Measurements from ENCODE around the gene MAD1L1.

MAD1L1 gene

DNA sequence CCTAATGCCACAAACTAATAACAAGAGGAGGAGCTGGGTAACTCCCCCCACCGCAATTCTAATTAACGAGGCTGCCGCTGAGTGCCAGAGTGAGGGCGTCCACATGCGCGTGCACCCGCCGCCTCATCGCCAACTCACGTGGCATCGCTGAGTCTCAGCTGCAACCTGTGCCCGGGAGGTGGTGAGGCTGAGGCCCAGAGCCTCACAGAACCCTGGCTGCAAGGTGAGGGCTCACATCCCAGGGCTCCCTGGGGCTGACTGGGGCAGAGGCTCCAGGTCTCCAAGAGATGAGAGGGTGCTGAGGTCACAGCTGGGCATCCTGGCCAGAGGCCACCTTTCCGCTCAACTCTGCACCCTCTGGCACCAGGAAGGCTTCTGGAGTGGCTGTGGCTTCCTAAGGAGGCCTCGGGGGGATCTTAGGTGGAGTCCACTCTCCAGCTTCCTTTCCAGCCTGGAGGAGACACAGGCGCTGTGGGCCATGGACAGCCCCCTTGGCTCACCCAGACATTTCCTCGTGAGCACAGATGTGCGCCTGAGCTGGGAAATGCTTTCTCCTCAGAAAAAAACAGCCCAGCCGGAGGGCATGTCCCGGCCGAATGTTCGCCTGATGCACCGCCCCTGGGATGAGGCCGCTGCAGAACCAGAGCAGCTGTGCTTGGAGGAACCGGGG, 242.6 kb downstream of the MAD1L1 start:
- no peak overlapping the region for H3K4me3 ChIP-seq (replicated peaks; ENCODE audit: low read depth, low read length)
- no peak for DNase-seq (ENCODE audit: low read depth)
- TF ChIP-seq, protein P1, sequence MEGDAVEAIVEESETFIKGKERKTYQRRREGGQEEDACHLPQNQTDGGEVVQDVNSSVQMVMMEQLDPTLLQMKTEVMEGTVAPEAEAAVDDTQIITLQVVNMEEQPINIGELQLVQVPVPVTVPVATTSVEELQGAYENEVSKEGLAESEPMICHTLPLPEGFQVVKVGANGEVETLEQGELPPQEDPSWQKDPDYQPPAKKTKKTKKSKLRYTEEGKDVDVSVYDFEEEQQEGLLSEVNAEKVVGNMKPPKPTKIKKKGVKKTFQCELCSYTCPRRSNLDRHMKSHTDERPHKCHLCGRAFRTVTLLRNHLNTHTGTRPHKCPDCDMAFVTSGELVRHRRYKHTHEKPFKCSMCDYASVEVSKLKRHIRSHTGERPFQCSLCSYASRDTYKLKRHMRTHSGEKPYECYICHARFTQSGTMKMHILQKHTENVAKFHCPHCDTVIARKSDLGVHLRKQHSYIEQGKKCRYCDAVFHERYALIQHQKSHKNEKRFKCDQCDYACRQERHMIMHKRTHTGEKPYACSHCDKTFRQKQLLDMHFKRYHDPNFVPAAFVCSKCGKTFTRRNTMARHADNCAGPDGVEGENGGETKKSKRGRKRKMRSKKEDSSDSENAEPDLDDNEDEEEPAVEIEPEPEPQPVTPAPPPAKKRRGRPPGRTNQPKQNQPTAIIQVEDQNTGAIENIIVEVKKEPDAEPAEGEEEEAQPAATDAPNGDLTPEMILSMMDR (IDR thresholded peaks at IDR 0.05; ENCODE audit: low read length, missing control alignments): no peak

- TF ChIP-seq, protein P1 (IDR thresholded peaks at IDR 0.05; ENCODE audit: low read length, missing control alignments): no peak
- no peak overlapping the region for H3K4me3 ChIP-seq (replicated peaks; ENCODE audit: low read depth, low read length)
- no peak for DNase-seq (ENCODE audit: low read depth)
Observed at GRCh38 chr7:1989049-1989860, 243.5 kb downstream of the MAD1L1 start.

DNA sequence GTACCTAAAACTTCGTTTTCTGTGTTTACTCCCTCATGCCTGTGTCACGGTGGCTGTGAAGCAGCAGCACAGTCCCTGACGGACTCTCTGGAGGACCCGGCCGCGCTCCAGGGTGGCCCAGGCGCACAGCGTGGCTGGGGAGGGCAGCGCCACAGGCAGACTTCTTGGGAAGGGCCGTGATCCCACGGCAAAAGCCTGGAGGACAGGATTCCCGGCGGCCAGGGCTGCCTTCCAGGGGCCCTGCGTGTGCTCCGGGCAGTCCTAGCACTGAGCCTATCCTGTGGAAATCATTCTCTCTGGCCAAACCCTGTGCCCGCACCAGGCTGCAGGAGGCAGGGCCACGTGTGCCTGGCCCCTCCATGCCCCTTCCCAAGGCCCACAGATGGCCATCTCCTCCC, 244.2 kb downstream of the MAD1L1 start:
- DNase-seq (ENCODE audit: low read depth): no peak
- no peak overlapping the region for H3K4me3 ChIP-seq (replicated peaks; ENCODE audit: low read depth, low read length)
- TF ChIP-seq, protein P1 (IDR thresholded peaks at IDR 0.05; ENCODE audit: low read length, missing control alignments): no peak

DNA sequence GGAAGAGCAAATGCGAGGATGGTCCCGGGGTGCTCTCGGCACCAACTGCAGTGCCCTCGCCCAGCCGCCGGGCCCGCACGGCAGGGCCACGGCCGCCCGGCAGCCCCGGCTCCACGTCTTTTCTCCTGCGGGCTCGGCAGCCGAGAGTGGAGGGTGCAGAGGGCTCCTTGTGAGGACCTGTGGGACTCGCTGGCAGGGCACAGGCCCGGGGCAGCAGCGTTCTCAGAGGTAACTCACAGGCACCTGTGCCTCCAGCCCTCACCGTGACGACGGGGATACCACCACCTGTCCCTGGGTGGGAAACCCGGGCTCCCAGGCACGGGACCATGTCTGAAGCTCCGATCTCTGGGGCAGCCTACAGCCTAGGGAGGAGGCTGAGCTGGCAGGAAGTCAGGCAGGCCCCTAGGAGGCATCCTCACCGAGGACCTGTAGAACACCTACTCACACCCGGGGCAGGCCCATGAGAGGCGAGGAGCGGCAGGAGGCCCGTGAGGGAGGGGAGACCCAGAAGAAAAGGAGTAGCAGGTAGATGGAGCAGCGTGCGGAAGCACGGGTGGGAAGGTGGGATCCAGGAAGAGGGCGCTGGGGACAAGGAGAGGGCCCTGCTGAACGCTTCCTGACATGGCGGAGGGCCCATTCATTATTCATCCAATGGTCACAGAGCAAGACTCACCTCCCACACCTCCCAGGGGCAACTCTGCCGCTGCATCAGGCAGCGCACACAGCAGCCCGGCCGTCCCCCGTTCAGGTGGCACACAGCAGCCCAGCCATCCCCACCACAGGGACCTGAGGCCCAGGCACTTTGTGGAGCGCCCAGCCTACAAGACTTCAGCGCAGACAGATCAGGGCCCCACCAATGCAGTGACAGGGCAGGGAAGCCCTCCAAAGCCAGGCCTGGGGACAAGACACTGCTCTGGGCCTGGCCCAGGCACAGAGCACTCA, 244.9 kb downstream of the MAD1L1 start:
- TF ChIP-seq, protein P1 (IDR thresholded peaks at IDR 0.05; ENCODE audit: low read length, missing control alignments): no peak
- no peak overlapping the region for H3K4me3 ChIP-seq (replicated peaks; ENCODE audit: low read depth, low read length)
- no peak for DNase-seq (ENCODE audit: low read depth)

DNA sequence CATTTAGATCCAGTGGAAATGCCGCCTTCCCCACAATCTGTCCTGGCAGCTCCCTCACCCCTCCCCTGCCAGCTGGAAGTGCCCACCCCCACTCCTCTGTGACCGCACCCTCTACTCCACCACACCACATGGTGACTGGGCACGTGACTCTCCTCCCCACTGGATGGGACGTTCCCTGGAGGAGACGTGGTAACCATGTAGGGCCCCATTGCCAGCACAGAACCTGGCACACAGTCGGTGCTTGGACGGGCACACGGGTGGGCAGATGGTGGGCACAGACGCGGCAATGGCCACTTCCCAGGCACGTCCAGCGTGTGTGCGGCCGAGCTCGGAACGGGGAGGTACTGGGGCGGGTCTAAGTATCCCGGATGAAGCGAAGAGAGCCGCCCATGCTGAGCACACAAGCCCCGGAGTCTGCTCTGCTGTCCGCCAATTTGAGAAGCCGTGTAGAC, 245.6 kb downstream of the MAD1L1 start:
- TF ChIP-seq, protein P1 (IDR thresholded peaks at IDR 0.05; ENCODE audit: low read length, missing control alignments): no peak
- no peak for DNase-seq (ENCODE audit: low read depth)
- H3K4me3 ChIP-seq (replicated peaks; ENCODE audit: low read depth, low read length): no peak overlapping the region

GRCh38 chr7:1986366-1987083, 246.2 kb downstream of the MAD1L1 start:
- TF ChIP-seq, protein P1 (IDR thresholded peaks at IDR 0.05; ENCODE audit: low read length, missing control alignments): no peak
- H3K4me3 ChIP-seq (replicated peaks; ENCODE audit: low read depth, low read length): no peak overlapping the region
- no peak for DNase-seq (ENCODE audit: low read depth)
